ENCODE data around the gene ZSCAN5B. TPM values are rescaled to one million over a fixed set of nuclear protein-coding genes. Genes with fewer than 3 reads are reported as not detected.

ZSCAN5B gene
- total and polyA plus RNA-seq, 9 donors, result 0.22 TPM; not detected in 8

- H3K27me3 ChIP-seq, result no peaks in the 10 kb centered on the region
- no peak for DNase-seq
- intact Hi-C loops (cut with DNase I), result no loop called here
- no peak overlapping the region for H3K27ac ChIP-seq
- H3K36me3 ChIP-seq, result no peaks in the 10 kb centered on the region
- H3K4me3 ChIP-seq, result no peak overlapping the region
- no peaks in the 10 kb centered on the region for H3K4me1 ChIP-seq (ENCODE audit: insufficient read depth)
- TF ChIP-seq CTCF (IDR thresholded peaks at IDR 0.05) (no peak), EP300 (IDR thresholded peaks at IDR 0.05) (no peak), POLR2A (IDR thresholded peaks at IDR 0.05) (no peak)
- WGBS, 3 donors, result 80 to 86% (median 84%) methylated on average over 10 of the region's 10 CpGs
- H3K9me3 ChIP-seq, result no peaks in the 10 kb centered on the region
Observed at GRCh38 chr19:56191711-56192110, 5.9 kb downstream of the ZSCAN5B start.

GRCh38 chr19:56191115-56191514 lies 6.5 kb downstream of the ZSCAN5B start:
- H3K27me3 ChIP-seq, result no peaks in the 10 kb centered on the region
- TF ChIP-seq EP300 (IDR thresholded peaks at IDR 0.05) (no peak), CTCF (IDR thresholded peaks at IDR 0.05) (no peak), POLR2A (IDR thresholded peaks at IDR 0.05) (no peak)
- H3K4me1 ChIP-seq (ENCODE audit: insufficient read depth), result no peaks in the 10 kb centered on the region
- 66 to 78% (median 67%) methylated on average over 7 of the region's 7 CpGs for WGBS, 3 donors
- intact Hi-C loops (cut with DNase I), result no loop called here
- H3K9me3 ChIP-seq, result no peaks in the 10 kb centered on the region
- no peak overlapping the region for H3K4me3 ChIP-seq
- DNase-seq, result no peak
- no peak overlapping the region for H3K27ac ChIP-seq
- H3K36me3 ChIP-seq, result no peaks in the 10 kb centered on the region

- Histone ChIP-seq H3K9me3 (no peaks in the 10 kb centered on the region), H3K4me3 (no peak overlapping the region), H3K4me1 (ENCODE audit: insufficient read depth) (no peaks in the 10 kb centered on the region), H3K27me3 (no peaks in the 10 kb centered on the region), H3K36me3 (no peaks in the 10 kb centered on the region), H3K27ac (no peak overlapping the region)
- TF ChIP-seq CTCF (IDR thresholded peaks at IDR 0.05), result no peak
- TF ChIP-seq EP300 (IDR thresholded peaks at IDR 0.05), result no peak
- TF ChIP-seq POLR2A (IDR thresholded peaks at IDR 0.05), result no peak
- 71 to 79% (median 75%) methylated on average over 17 of the region's 17 CpGs for WGBS, 3 donors
- no peak for DNase-seq
- intact Hi-C loops (cut with DNase I), result no loop called here
Observed at GRCh38 chr19:56189785-56190184, 7.8 kb downstream of the ZSCAN5B start.

- Histone ChIP-seq H3K27me3 (no peaks in the 10 kb centered on the region), H3K27ac (no peak overlapping the region), H3K9me3 (no peaks in the 10 kb centered on the region), H3K36me3 (no peaks in the 10 kb centered on the region), H3K4me1 (ENCODE audit: insufficient read depth) (no peaks in the 10 kb centered on the region), H3K4me3 (no peak overlapping the region)
- WGBS, 3 donors, result 50 to 64% (median 56%) methylated on average over 11 of the region's 11 CpGs
- intact Hi-C loops (cut with DNase I), result loop anchor here in 2 of 4 donors (5.0 to 10.0 kb wide), 2 partner anchors 100 to 103 kb away; no protein-coding TSS in a partner anchor
- no peak for DNase-seq
- TF ChIP-seq POLR2A (IDR thresholded peaks at IDR 0.05) (no peak), CTCF (IDR thresholded peaks at IDR 0.05) (no peak), EP300 (IDR thresholded peaks at IDR 0.05) (no peak)
Observed at GRCh38 chr19:56177564-56178243, 19.9 kb downstream of the ZSCAN5B start.

All from ovary (tissue), 9 donors.